Suppressor macrophage (primary cell): Measurements from ENCODE around the gene SETD6.

Source experiments
- DNase-seq, 4 experiments: peaks; one replicate each; pipeline ENCODE4 v3.0.0-alpha.2; 2020 to 2022

The SETD6 gene

DNA sequence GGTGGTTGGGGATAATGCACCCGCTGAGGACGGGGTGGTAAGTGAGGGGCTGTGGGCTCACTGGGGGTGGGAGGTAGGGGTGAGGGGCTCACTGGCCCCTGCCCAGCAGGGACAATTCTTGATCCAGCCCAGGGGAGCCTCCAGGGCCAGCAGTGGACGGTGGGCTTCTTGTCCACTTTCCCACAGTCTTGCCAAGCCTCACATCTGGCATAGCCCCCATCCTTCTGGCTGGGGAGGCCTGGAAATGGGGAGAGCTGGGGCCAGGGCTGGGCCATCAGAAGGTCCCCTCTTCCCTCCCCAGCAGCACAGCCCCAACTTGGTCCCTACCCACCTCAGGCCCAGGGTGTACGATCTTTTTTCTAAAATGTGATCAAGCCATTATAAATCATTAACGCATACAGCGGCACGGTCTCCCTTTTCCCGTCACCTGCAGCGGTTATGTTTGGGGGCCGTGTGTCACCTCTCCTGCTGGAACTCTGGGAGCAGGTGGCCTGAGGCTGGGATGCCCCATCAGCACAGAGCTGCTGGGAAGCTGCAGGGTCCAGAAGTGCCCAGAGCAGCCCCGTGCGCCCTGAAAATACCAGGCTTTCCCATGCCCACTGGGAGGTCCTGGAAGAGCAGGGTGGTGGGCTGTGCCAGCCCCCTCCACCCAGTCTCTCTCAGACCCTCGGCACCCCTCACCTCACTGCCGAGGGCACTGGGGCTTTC is 7.2 kb upstream of the SETD6 start:
- DNase-seq, result no peak

DNA sequence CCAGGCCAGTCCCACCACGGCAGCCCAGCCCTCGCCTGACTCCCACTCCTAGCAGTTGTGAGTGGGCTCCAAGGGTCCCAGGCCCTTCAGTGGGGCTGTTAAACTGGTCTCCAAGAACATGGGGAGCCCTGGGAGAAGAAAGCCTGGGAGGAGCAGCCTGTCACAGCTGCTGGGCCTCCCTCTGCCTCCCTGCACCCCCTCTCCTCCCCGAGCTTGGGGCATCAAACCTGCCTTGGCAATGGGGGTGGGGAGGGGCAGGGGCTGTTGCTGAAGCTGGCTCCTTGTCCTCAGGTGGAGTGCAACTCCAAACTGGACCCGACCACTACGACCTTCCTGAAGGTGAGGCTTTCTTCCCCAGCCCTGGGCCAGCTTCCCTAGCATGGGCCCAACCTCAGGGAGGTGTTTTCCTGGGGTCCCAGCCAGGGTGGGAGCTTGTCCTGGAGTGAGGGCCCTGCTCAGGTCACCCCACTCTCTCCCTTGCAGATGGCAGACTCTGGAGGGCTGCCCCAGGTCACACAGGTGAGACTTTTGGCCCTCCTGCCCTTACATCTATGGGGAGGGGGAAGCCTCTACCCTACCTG is 6.6 kb upstream of the SETD6 start:
- DNase-seq, result no peak

DNA sequence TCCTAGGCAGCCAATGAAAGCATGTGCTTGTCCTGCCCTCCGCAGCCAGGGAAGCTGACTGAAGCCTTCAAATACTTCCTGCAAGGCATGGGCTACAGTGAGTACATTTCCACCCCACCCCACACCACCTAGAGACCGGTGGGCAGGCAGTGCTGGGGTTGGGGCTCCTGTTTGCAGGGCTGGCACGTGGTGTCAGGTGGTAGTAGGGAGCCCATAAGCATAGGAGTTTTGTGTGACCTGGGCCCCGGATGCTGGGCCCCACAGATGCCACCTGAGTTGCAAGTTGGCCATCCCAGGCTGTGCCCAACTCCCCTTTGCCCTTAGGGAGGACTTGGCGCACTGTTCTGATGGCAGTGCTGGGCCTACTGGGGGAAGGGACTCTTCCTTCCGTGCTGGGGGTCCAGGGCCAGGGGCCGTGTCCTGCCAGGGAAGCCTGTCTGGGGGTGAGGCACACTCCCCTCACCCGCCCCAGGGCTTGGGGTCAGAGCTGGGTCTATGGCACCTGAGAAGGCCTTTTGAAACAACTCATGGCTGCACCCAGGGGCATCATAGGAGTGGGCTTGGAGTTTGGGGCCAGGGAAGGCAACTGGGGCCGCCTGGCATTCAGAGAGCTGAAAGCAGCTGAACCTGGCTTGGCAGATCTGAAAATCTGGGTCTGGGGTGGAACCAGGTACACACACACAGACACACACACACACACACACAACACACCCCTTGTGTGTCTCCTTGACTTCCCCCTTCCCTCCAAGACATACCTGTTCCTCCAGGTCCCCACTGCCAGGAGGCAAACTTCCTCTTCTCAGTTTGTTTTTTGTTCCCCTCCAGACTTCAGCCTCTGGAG is 5.8 kb upstream of the SETD6 start:
- no peak for DNase-seq

DNA sequence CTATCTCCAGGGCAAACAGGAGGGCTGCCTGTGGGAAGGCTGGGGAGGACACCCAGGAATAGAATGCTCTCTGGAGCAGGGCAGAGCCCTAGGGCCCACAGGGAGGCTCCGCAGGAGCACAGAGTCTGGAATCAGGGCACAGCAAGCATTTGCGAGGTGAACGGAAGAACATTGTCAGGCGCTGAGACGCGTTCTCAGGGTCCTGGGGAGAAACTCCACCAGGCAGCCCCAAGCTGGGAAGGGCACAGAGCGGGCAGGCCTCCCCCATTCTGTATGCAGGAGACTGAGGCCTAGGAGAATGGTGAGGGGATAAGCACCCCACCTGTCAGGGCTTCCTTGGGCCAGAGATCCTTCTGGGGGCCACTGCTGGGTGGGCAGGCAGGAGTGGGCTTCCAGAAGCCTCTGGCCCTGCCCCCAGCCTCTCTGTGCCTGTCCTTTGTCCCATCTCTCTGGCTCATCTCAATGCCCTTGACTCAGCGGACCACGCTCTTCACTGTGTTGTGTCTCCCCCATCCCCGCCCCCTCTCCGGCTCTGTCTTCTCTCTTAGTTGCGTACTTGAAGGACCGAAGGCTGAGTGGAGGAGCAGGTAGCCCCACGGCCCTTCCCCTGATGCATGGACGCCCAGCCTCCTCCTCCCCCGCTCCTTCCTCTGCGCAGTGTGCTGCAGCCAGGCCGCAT is 5.1 kb upstream of the SETD6 start:
- DNase-seq, result no peak

DNA sequence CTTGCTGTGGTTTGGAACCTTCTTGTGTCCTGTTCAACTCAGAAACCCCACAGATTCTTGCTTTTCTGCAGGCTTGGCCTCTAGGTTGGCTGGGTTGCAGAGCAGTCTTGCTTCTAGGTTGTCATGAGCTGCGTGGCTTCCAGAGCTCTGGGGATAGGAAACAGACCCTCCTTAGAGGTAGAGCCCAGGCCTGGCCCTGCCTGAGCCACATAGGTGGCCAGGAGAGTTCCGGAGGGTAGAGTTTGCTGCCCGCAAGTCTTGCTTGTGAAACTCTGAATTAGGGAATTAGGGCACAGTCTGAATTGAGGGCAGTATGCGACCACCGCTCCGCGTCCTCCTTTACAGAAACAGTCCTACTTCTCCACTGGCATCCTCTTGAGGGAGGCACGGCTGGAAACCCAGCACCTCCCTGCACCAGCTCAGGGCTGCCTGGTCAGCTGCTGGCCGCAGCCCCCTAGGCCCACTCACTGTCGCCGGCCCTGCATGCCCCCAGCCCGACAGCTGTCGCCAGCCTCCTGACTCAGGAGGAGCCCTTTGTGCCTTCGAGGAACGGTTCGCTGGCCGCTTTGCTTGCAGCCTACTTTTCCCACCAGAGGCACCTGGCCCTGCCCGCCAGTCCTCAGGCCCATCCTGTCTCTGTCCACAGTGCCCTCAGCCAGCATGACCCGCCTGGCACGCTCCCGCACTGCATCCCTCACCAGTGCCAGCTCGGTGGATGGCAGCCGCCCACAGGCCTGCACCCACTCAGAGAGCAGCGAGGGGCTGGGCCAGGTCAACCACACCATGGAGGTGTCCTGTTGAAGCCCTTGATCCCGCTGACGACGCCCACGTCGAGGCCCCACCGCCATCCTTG is 4.3 kb upstream of the SETD6 start:
- DNase-seq, result no peak

DNA sequence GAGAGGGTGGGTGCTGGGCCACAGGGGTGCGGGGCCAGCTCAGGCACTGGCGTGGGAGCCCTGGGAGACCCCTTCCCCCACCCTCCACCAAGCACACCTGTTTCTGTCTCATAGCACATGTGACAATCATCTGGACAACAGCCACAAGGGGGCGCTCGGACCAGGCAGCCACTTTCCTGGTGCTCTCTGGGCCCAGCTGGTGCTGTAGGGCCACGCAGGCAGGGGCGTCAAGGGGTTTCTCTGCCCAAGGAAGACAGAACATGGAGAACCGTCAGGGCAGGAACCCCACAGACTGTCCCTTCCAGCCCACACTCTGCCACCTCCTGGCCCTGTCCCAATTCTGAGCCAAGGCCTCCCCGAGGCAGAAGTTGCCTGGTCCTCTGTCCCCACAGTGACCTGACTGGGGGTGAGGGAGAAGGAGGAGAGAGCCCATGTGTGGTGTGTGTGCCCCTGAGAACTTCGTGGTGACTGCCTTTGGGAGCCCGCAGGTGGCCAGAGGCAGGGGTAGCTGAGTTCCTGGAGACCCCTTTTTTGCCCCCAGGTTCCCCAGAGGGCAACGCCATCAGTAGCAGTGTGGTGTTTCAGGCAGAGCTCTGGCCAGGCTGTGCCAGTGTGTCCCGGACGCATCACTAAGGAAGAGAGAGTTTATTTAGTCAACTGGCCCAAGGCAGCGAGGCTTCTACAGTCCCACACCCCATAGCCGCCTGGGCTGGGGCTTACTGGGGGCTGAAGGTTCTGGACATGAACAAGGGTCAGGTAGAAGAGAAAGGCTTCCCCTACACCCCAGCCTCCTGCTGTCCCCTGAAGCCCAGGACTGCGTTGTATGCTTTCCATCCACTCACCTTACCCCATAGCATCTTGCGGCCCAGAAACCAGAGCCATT is 3.1 kb upstream of the SETD6 start:
- peak; percentile 72 to 90 (median 86) for DNase-seq

DNA sequence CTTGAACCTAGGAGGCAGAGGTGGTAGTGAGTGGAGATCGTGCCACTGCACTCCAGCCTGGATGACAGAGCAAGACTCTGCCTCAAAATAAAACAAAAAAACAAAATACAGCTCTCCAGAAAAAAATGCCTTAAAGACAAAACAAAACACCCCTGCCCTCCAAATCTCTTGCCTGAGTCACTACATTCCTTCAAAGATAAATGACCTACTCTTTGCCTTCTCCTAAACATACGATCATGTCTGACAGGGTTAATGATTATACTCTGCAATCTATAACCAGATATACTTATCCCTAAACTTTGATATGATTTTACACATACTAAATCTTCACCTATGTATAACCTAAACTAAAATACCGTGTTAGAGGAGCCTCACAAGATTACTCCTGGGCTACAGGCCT is 1.4 kb upstream of the SETD6 start:
- no peak for DNase-seq

DNA sequence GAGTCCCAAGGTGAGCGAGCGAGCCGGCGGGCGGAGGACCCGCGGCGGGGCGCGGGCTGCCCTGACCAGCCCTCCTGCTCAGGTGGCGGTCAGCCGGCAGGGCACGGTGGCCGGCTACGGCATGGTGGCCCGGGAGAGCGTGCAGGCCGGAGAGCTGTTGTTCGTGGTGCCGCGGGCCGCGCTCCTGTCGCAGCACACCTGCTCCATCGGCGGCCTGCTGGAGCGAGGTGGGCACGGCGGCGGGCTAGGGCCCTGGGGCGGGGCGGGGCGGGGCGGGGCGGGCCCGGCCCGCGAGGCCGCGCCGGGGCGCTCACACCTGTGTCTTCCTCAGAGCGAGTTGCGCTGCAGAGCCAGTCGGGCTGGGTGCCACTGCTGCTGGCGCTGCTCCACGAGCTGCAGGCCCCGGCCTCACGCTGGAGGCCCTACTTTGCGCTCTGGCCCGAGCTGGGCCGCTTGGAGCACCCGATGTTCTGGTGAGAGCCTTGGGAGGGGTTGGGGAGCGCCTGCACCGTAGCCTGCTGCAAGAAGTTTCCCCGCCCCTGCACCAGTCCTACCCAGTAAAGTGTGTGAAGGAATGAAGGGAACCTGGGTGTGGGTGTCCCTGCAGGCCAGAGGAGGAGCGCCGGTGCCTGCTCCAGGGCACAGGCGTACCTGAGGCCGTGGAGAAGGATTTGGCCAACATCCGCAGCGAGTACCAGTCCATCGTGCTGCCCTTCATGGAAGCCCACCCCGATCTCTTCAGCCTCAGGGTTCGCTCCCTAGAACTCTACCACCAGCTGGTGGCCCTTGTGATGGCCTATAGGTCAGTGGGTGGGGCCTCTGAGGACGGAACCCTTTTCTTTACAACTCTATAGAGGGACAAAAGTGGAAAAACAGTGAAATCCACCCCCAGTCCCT is 802 bp downstream of the SETD6 start:
- DNase-seq, result peak in 2 of 4 experiments; percentile 30 to 31

DNA sequence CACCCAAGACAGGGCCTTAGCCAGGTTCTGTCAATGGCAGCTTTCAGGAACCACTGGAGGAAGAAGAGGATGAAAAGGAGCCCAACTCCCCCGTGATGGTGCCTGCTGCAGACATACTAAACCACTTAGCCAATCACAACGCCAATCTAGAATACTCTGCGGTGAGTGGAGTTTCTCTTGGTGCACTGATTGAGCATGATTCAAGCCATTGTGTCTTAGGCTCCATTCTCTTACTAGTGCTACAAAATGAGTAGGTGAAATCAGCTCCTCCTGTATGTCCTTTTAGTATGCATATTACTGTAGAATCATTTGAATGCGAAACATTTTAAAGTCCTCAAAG is 1.4 kb downstream of the SETD6 start:
- no peak for DNase-seq

DNA sequence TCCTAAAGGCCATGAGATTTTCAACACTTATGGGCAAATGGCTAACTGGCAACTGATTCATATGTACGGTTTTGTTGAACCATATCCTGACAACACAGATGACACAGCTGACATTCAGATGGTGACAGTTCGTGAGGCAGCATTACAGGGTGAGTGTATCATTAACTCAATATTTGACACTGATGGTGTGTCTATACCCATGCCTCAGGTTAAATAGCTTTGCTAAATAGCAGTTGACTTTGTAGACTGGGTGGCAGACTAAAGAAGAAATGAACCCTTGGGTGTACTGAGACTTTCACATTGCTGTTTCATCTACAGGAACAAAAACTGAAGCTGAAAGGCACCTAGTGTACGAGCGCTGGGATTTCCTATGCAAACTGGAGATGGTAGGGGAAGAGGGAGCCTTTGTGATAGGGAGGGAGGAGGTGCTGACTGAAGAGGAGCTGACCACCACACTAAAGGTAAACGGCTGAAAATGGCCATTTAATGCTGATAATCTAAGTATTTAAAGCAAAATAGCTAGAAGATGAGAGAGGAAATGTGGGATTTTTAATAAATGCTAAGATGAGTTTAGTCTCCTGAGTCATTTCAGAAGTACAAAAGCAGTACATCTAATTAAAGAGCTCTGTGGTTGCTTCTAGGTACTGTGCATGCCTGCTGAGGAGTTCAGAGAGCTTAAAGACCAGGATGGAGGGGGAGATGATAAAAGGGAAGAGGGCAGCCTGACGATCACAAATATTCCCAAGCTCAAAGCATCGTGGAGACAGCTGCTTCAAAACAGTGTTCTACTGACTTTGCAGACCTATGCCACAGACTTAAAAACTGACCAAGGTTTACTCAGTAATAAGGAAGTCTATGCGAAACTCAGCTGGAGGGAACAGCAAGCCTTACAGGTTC is 3.0 kb downstream of the SETD6 start:
- no peak for DNase-seq

DNA sequence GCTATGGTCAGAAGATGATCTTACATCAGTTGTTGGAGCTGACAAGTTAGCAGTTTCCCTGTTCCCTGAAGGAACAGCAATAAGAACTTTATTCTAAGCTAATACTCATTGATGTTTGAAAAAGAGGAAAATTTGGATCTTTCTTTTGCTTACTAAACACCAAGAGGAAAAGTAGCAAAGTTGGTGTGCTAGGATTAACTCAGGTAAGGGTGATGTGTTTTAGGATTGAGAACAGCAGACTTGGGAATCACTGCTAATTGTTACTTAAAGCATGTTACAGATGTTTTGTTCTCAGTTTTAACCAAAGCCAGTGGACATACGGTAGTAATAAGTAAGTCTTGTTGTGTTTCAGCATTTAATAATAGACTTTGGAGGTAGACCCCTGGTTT is 3.7 kb downstream of the SETD6 start:
- DNase-seq, result no peak

DNA sequence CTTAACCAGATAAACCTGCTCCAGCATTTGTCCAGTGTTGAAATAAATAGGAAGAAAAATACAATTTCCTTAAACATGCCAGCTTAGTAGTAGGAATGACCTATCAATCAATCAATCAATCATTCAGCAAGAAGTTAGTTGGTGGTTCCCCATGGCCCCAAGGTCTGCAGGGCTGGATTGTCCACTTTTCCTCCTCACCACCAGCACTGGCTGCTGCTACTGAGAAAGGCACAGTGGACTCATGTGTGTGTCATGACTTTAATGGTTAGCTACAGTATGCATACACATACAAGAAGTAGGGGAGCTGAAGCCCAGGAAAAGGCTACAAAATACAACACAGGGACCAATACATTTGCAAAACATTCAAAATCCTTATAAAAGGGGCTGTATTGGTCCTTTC is 4.4 kb downstream of the SETD6 start:
- DNase-seq, result no peak

DNA sequence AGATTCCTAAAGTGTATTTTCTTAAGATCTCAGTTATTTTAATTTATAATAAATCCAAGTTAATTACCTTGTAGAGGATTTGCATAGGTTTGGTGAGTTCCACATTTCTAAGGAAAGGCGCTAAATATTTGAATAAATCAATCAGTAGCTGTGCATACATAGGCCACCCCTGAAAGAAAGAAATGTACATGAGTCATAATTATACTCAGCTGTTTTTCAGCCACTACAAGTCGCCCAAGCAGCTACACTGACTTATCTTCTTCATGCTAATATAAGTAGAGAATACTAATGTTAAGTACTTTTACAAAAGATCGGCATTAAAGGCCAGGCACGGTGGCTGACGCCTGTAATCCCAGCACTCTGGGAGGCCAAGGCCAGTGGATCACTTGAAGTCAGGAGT is 14.9 kb downstream of the SETD6 start:
- DNase-seq, result no peak

DNA sequence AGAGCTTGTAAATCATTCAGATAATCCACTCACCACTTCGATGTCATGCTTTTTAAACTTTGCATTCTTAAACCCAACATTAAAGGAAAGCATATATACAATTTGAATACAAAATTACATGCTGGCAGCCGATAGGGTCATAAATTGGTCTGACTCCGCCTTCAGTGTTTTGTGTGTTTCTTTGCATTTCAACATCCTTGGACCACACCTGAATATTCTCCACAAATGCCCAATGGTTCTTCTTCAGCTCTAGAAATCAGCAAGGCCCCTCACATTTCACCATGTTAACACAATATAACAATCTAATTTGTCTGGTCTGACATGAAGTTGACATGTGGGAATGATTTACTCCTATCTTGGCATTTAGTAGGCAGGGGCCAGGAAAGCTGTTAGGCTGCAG is 17.1 kb downstream of the SETD6 start:
- no peak for DNase-seq

DNA sequence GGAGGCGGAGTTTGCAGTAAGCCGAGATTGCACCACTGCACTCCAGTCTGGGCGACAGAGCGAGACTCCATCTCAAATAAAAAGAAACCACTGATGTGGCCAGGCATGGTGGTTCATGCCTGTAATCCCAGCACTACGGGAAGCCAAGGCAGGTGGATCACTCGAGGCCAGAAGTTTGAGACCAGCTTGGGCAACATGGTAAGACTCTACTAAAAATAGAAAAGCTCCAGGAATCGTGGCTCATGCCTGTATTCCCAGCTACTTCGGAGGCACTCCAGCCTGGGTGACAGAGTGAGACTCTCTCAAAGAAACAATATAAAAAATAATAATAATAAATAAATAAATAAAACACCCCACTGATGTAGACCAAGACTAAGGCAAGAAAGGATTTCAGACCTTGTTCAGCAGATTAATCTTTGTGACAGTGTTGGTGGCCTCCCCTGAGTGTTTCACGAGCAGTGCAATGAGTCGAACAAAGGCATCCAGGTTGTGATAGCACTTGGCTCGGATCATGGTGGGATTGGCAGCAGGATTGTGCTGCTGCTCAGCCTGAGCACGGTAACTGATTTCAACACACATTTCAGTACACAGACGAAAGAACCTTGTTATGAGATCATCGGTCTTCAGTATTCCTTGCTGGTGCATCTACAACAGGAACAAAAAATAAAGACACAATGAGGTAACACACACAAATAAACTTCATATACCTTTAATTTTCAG is 18.6 kb downstream of the SETD6 start:
- DNase-seq, result no peak

DNA sequence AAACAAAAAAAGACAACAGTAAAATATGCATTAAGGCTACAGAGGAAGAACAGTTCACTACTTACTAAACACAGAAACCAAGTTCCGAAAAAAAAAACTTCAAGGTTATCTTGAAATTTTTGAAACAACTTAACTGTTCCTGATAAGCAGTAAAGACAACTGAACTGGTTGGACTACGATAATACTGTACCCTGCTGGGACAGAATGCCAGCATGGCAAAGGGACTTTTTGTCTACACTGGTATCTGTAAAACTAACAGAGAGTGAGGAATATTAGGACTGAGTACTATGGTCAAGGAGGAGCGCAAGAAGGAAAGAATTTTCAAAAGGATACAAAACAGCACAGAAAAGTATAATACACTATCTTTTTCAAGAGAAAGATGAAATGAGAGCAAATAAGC is 19.8 kb downstream of the SETD6 start:
- no peak for DNase-seq

DNA sequence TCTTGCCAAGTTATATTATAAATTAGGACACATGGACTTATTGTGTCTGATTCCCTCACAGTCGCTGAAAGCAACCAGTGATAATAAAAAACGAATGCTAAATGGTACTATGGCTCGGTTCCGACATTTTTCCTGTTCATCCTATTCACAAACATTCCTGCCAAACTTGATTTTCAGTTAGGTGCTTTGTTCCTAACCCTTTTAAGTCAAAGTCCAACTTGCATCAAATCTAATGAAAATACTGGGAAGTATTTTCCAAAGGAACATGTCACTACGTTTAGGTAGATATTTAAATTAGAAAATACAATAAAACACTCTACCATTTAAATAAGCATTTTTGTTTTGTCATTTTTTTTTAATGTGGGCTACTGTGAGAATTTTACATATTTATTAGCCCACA is 21.0 kb downstream of the SETD6 start:
- no peak for DNase-seq

DNA sequence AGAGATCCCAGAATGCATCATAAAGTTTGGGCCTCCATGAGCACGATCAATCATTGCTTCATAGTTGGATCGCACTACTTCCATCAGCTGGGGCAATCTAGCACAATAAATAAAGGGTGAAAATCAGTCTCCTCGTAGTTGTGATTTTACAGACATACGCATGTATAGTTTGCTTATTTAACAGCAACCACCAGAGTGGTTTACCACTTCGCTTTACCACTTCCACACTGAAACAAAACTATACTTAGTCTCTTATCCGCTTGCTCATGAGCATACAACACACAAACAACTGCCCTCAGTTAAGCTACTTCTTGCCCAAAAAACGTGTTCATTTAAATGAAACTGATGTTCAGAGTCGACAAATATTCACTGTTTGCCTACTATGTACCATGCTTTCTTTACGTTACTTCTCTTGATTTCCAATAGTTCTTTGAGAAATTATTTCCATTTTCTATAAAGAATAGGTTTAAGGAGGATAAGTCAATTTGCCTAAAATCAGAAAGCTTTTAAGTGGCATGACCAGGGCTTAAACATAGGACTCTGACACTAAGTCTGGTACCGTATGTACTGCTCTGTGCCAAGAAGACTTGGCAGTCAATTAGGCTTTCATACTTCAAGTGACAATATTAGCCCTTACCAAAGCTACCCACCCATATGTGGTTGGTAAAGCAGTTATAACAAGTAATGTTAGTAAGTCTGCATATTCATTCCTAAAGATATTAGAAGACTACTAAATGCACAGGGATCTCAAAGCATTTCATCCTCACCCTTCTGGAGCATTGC is 22.0 kb downstream of the SETD6 start:
- no peak for DNase-seq
